Smooth muscle cell (in vitro differentiated cells): ENCODE results near the gene ACTL6B. TPM values are rescaled to one million over a fixed set of nuclear protein-coding genes. Genes with fewer than 3 reads are reported as not detected.

Experiments used
- DNase-seq: peaks from one replicate; lab custom pipeline; 2025; ENCODE audit not compliant: unreplicated experiment; lab: John Stamatoyannopoulos, UW
- H2AFZ ChIP-seq: fragments of 200-600 bp; sonication (generic); 2 replicates; pipeline ENCODE4 v1.6.0; 2016; ENCODE audit warnings: antibody characterized with exemption, low read depth, mild to moderate bottlenecking
- H3F3A ChIP-seq: fragments of 200-600 bp; sonication (generic); 2 replicates; pipeline ENCODE4 v1.6.0; 2017; ENCODE audit warnings: antibody characterized with exemption, low read depth
- H3K27ac ChIP-seq: fragments of 200-600 bp; sonication (generic); 2 replicates; pipeline ENCODE4 v1.5.1; 2016; ENCODE audit warnings: low read depth, mild to moderate bottlenecking
- H3K27me3 ChIP-seq: fragments of 200-600 bp; sonication (generic); 2 replicates; pipeline ENCODE4 v1.6.1; 2016; ENCODE audit warnings: low read depth, mild to moderate bottlenecking
- H3K36me3 ChIP-seq: fragments of 200-600 bp; sonication (generic); 2 replicates; pipeline ENCODE4 v1.5.1; 2016; ENCODE audit warnings: low read depth
- H3K4me1 ChIP-seq: fragments of 200-600 bp; sonication (generic); 2 replicates; pipeline ENCODE4 v1.5.1; 2016; ENCODE audit warnings: low read depth
- H3K4me2 ChIP-seq: fragments of 200-600 bp; sonication (generic); 2 replicates; pipeline ENCODE4 v1.6.0; 2016; ENCODE audit warnings: mild to moderate bottlenecking
- H3K4me3 ChIP-seq: fragments of 200-600 bp; sonication (generic); 2 replicates; pipeline ENCODE4 v1.5.1; 2016; ENCODE audit warnings: mild to moderate bottlenecking
- H3K79me2 ChIP-seq: fragments of 200-600 bp; sonication (generic); 2 replicates; pipeline ENCODE4 v1.6.0; 2016; ENCODE audit warnings: low read depth, mild to moderate bottlenecking
- H3K9ac ChIP-seq: fragments of 200-600 bp; sonication (generic); 2 replicates; pipeline ENCODE4 v1.6.0; 2016; ENCODE audit warnings: low read depth
- H3K9me3 ChIP-seq: fragments of 200-600 bp; sonication (generic); replicated peaks from 2 replicates; pipeline ENCODE4 v1.5.1; 2016; ENCODE audit warnings: low read depth
- H4K20me1 ChIP-seq: fragments of 200-600 bp; sonication (generic); 2 replicates; pipeline ENCODE4 v1.6.0; 2016; ENCODE audit warnings: low read depth
- CTCF ChIP-seq: fragments of 200-600 bp; sonication (generic); IDR thresholded peaks from 2 replicates; pipeline ENCODE4 v1.5.1; 2017; ENCODE audit warnings: borderline replicate concordance, mild to moderate bottlenecking, antibody characterized with exemption; ENCODE audit not compliant: insufficient read depth, poor library complexity, severe bottlenecking
- WGBS: methylation state at CpG from one replicate; pipeline ENCODE4 v1.1.7; 2016; ENCODE audit warnings: low lambda C conversion rate; 5-methylcytosine and 5-hydroxymethylcytosine counted together
- polyA plus RNA-seq: library from polyadenylated mRNA; unstranded; fragments of >200 nt; fragmentation: Nextera tagmentation; extraction: Ambion mirVana; gene quantifications from 2 replicates; pipeline ENCODE4 v1.2.1, GENCODE V29; 2016
- total RNA-seq: library from RNA; depleted of rRNA; stranded (reverse); fragments of >200 nt; gene quantifications from 2 replicates; pipeline ENCODE4 v1.2.3, GENCODE V29; 2014

Gene ACTL6B
- total and polyA plus RNA-seq, 2 experiments from 2014 or later: not detected

DNA sequence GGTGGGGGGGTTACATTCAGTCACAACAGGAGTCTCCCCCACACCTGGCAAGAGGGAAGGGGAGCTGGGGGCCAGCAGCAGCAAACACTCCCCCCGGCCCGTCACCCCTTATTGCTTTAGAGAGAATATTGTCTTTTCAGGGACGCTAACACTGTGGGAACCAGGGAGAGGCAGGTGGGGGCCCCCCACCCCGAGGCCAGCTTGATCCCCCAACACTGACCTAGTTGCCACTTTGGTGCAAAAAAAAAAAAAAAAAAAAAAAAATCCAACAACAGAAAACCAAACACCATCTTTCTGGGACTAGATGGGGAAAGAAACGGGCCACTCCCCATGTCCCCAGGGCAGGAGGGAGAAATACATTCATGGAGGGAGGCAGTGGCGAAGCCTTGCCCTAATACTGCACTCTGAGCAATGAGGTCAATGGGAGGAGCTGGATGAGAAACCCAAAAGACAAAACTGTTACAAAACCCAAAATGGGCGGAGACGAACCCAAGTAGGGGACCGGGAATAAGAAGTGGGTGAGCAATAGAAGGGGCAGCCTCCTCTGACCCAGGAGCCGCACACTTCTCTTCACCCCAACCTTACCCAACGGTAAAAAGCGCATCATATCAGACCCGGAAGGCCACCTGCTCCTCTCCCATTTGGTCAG is 23.8 kb upstream of the ACTL6B start:
- H3K4me1 ChIP-seq: no peaks in the 10 kb centered on the region
- H2AFZ ChIP-seq: no peak overlapping the region
- H3K4me2 ChIP-seq: no peak overlapping the region
- peaks cover 7% of the 10 kb centered on the region for H3F3A ChIP-seq
- peaks cover 78% of the 10 kb centered on the region for H4K20me1 ChIP-seq
- no peak overlapping the region for H3K4me3 ChIP-seq
- WGBS: 91% methylated on average over 13 of the region's 13 CpGs
- peaks cover 19% of the 10 kb centered on the region for H3K79me2 ChIP-seq
- H3K27ac ChIP-seq: no peak overlapping the region
- no peak for TF ChIP-seq CTCF
- no peak for DNase-seq
- no peaks in the 10 kb centered on the region for H3K9me3 ChIP-seq
- no peaks in the 10 kb centered on the region for H3K36me3 ChIP-seq
- no peaks in the 10 kb centered on the region for H3K27me3 ChIP-seq
- H3K9ac ChIP-seq: no peak overlapping the region

DNA sequence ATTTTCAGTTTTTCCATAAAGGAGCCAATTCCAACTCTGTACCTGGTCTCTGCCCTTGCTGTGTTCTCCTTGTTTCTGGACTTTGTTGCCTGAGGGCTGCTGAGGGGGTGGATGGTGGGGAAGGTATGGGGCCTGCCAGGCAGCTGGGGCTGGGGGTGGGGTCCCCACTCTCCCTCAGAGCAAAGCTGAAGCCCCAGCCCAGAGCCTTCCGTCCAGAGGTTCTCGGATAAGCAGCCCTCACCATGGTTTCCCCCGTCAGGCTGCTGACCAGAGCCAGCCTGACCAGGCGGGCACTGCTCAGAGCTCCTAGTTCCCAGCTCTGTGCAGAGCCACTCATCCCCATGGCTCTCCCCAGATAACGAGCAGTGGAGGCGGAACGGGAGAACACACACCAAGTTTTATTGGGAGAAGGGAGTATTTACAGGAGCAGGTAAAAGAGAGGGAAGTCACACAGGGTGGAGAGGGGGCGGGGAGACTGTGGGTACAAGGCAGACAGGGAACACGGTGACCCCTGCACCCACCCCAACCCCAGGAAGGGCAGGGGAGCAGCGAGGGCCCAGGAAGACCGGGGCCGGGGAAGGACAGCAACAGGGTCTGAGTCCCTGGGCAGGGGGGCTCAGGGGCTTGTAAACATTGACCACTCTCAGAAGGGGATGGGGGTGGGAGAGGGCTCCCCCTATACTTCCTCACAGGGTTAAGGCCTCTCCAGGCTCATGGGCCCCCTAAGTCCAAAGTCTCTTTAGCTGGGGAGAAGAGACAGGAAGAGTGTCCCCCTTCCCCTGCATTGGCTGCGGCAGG is 23.1 kb upstream of the ACTL6B start:
- TF ChIP-seq CTCF: no peak
- no peaks in the 10 kb centered on the region for H3K9me3 ChIP-seq
- no peak for DNase-seq
- H3K79me2 ChIP-seq: peaks cover 25% of the 10 kb centered on the region
- no peak overlapping the region for H3K4me3 ChIP-seq
- peaks cover 7% of the 10 kb centered on the region for H3F3A ChIP-seq
- H3K9ac ChIP-seq: no peak overlapping the region
- H3K4me1 ChIP-seq: no peaks in the 10 kb centered on the region
- no peaks in the 10 kb centered on the region for H3K36me3 ChIP-seq
- no peak overlapping the region for H3K4me2 ChIP-seq
- 80% methylated on average over 11 of the region's 13 CpGs for WGBS
- no peaks in the 10 kb centered on the region for H3K27me3 ChIP-seq
- no peak overlapping the region for H2AFZ ChIP-seq
- H3K27ac ChIP-seq: no peak overlapping the region
- H4K20me1 ChIP-seq: peaks cover 85% of the 10 kb centered on the region

GRCh38 chr7:100678291-100678984 is 22.2 kb upstream of the ACTL6B start:
- no peak overlapping the region for H2AFZ ChIP-seq
- H4K20me1 ChIP-seq: peaks cover 85% of the 10 kb centered on the region
- TF ChIP-seq CTCF: no peak
- 92% methylated on average over 35 of the region's 35 CpGs for WGBS
- peaks cover 32% of the 10 kb centered on the region for H3K79me2 ChIP-seq
- no peaks in the 10 kb centered on the region for H3K4me1 ChIP-seq
- no peak overlapping the region for H3K4me2 ChIP-seq
- H3K36me3 ChIP-seq: no peaks in the 10 kb centered on the region
- no peak overlapping the region for H3K27ac ChIP-seq
- H3F3A ChIP-seq: peaks cover 7% of the 10 kb centered on the region
- DNase-seq: no peak
- no peaks in the 10 kb centered on the region for H3K9me3 ChIP-seq
- H3K27me3 ChIP-seq: no peaks in the 10 kb centered on the region
- H3K9ac ChIP-seq: no peak overlapping the region
- no peak overlapping the region for H3K4me3 ChIP-seq
